Measurements from ENCODE around the gene SPATA45. TPM values are rescaled to one million over a fixed set of nuclear protein-coding genes. Genes with fewer than 3 reads are reported as not detected.
"Not testable (repeated sequence)": the region's sequence is repeated elsewhere in the genome, so short reads cannot be mapped to it uniquely, and the experiment has no call there.

Gene SPATA45
- total and polyA plus RNA-seq, 2 of the 8 experiments (the other 6 are each of a cell fraction or from before 2014, with no cell fraction given) = 0.21 to 0.65 TPM

DNA sequence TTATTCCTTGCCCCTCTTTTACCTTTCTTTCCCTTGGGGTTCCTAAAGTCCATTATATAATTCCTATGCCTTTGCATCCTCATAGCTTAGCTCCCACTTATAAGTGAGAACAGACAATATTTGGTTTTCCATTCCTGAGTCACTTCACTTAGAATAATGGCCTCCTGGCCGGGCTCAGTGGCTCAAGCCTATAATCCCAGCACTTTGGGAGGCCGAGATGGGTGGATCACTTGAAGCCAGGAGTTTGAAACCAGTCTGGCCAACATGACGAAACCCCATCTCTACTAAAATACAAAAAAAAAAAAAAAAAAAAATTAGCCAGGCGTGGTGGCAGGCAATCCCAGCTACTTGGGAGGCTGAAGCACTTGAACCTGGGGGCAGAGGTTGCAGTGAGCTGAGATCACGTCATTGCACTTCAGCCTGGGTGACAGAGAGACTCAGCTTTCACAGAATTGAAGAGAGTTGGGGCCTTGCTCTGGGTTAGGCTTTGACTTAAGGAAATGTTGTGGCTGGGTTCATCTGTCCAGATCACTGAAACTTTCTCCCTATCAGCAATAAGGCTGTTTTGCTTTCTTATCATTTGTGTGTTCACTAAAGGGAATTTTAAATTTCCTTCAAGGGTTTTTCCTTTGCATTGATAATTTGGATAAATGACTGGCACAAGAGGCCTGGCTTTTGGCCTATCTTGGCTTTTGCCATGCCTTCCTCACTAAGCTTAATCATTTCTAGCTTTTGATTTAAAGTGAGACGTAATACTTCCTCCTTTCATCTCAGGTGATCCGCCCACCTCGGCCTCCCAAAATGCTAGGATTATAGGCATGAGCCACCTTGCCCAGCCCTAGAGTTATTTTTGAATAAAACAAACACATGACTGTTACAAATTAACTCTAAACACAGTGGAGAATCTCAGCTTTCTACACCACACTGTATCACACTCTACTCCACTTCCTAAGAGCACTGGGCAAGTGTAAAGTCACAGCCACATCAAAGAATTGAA lies 13.9 kb downstream of the SPATA45 start:
- not testable (repeated sequence) for H3K23me2 ChIP-seq (ENCODE audit: low read depth, low read length); H4K91ac ChIP-seq (replicated peaks; ENCODE audit: insufficient read length, low read length); FAIRE-seq; H3K79me1 ChIP-seq (ENCODE audit: low read depth, low read length); H2BK120ac ChIP-seq (replicated peaks; ENCODE audit: low read depth, low read length); H2BK15ac ChIP-seq (ENCODE audit: low read length); H3K18ac ChIP-seq (ENCODE audit: extremely low read depth, low read length); DNase-seq (ENCODE audit: low read depth in 1 of 2, low spot score in 2 of 2); H3K4me1 ChIP-seq (replicated peaks in 1 of 4; ENCODE audit: control insufficient read depth in 3 of 4, insufficient read depth in 4 of 4, low read length in 3 of 4); H4K5ac ChIP-seq (ENCODE audit: insufficient read length, low read depth, low read length); H3K4me3 ChIP-seq (ENCODE audit: extremely low read depth in 1 of 4, insufficient read depth in 2 of 4, low read depth in 3 of 4, low read length in 4 of 4); H3K27me3 ChIP-seq (replicated peaks in 1 of 4; ENCODE audit: control insufficient read depth in 3 of 4, extremely low read depth in 1 of 4, insufficient read depth in 3 of 4, low read length in 3 of 4); H4K20me1 ChIP-seq (replicated peaks in 1 of 2; ENCODE audit: control insufficient read depth in 1 of 2, insufficient read depth in 2 of 2, low read length in 2 of 2); H3K36me3 ChIP-seq (ENCODE audit: control insufficient read depth in 2 of 4, insufficient read depth in 4 of 4, low read length in 3 of 4); H2BK20ac ChIP-seq (ENCODE audit: low read length); H3K4ac ChIP-seq (replicated peaks; ENCODE audit: insufficient read length, low read depth, low read length); H4K8ac ChIP-seq (ENCODE audit: extremely low read depth, insufficient read depth, low read length); H3K23ac ChIP-seq (ENCODE audit: insufficient read length); H2AK5ac ChIP-seq (ENCODE audit: low read depth, low read length); H3K14ac ChIP-seq (ENCODE audit: insufficient read length); H2BK12ac ChIP-seq (ENCODE audit: low read depth, low read length); H3K79me2 ChIP-seq (ENCODE audit: control insufficient read depth in 1 of 2, insufficient read depth in 2 of 2, low read length in 2 of 2); H2AFZ ChIP-seq (ENCODE audit: low read length); H3K9ac ChIP-seq (replicated peaks in 1 of 4; ENCODE audit: extremely low read depth in 1 of 4, low read depth in 3 of 4, low read length in 3 of 4); H3K27ac ChIP-seq (ENCODE audit: low read depth, low read length); H3K4me2 ChIP-seq (ENCODE audit: insufficient read depth in 1 of 2, low read depth in 2 of 2, low read length in 2 of 2); H3K56ac ChIP-seq (replicated peaks; ENCODE audit: insufficient read length, low read depth, low read length); H2BK5ac ChIP-seq (ENCODE audit: low read depth, low read length); H3K9me3 ChIP-seq (ENCODE audit: insufficient read depth in 2 of 2, low read depth in 1 of 2, low read length in 1 of 2)
- 91% methylated on average over 7 of the region's 8 CpGs; no CpG with 5 or more reads in 1 of the 2 experiments for WGBS, 2 experiments (ENCODE audit: extremely low coverage in 1 of 2, insufficient coverage in 1 of 2, insufficient read length in 1 of 2, insufficient replicate concordance in 2 of 2, low coverage in 1 of 2, low lambda C conversion rate in 2 of 2, missing lambda C conversion rate in 1 of 2)
- CTCF ChIA-PET (ENCODE audit: partially characterized antibody) = interaction anchor here (0.9 to 1.8 kb wide), 7 partner anchors 11 to 147 kb away, joined by 3 to 4 read pairs (median 3); no protein-coding TSS in a partner anchor
- POLR2A ChIA-PET (ENCODE audit: partially characterized antibody) = interaction anchor here (0.6 to 1.4 kb wide), 5 partner anchors 16 to 469 kb away, joined by 3 to 9 read pairs (median 3); partner anchors contain the start of genes ATF3 and FLVCR1

Data from H1 (cell line).